ENCODE measurements around the gene PPM1B.

PPM1B gene

GRCh38 chr2:44166096-44166495 lies 2.6 kb upstream of the PPM1B start:
- no peak for TF ChIP-seq CTCF (IDR thresholded peaks at IDR 0.05)

GRCh38 chr2:44167311-44167907 lies 1.3 kb upstream of the PPM1B start:
- no peak for TF ChIP-seq CTCF (IDR thresholded peaks at IDR 0.05)

GRCh38 chr2:44167908-44168680 lies 581 bp upstream of the PPM1B start:
- no peak for TF ChIP-seq CTCF (IDR thresholded peaks at IDR 0.05)

GRCh38 chr2:44169155-44169898 lies 652 bp downstream of the PPM1B start:
- TF ChIP-seq CTCF (IDR thresholded peaks at IDR 0.05) = no peak

GRCh38 chr2:44170311-44170717 lies 1.6 kb downstream of the PPM1B start:
- no peak for TF ChIP-seq CTCF (IDR thresholded peaks at IDR 0.05)

- TF ChIP-seq CTCF (IDR thresholded peaks at IDR 0.05) = no peak
Measured at GRCh38 chr2:44171018-44171417, 2.3 kb downstream of the PPM1B start.

GRCh38 chr2:44172576-44172975 lies 3.9 kb downstream of the PPM1B start:
- TF ChIP-seq CTCF (IDR thresholded peaks at IDR 0.05) = no peak

All from LNCAP (cell line).